Stimulated activated CD8-positive, alpha-beta memory T cell treated with anti-CD3 and anti-CD28 coated beads, Interleukin-15, amount 100 ng/mL, for 1 hour (primary cell): Measurements from ENCODE around the gene ACVR2A.

Experiments
- DNase-seq: peaks from one replicate; pipeline ENCODE4 v3.0.0-alpha.2; 2020; ENCODE audit warnings: low read depth

The ACVR2A gene

GRCh38 chr2:147844697-147845410, at the start of gene ACVR2A:
Gene ACVR2A, plus strand, starts transcription at chr2:147845029. Its CDS starts 124 bp downstream, at chr2:147845153.
- no peak for DNase-seq

- no peak for DNase-seq
These were observed 44.5 kb upstream of the ACVR2A start for GRCh38 chr2:147800316-147800715.

GRCh38 chr2:147806846-147807245, 38.0 kb upstream of the ACVR2A start:
- DNase-seq = no peak

GRCh38 chr2:147808520-147808919, 36.3 kb upstream of the ACVR2A start:
- no peak for DNase-seq

GRCh38 chr2:147810883-147811765, 33.7 kb upstream of the ACVR2A start:
- no peak for DNase-seq

GRCh38 chr2:147818741-147819140, 26.1 kb upstream of the ACVR2A start:
- DNase-seq = no peak

- DNase-seq = no peak
These were observed 20.2 kb upstream of the ACVR2A start for GRCh38 chr2:147824620-147825019.

- no peak for DNase-seq
These were observed 18.3 kb upstream of the ACVR2A start for GRCh38 chr2:147826278-147827087.

GRCh38 chr2:147827088-147827375, 17.8 kb upstream of the ACVR2A start:
- no peak for DNase-seq

GRCh38 chr2:147829106-147829505, 15.7 kb upstream of the ACVR2A start:
- DNase-seq = no peak

- DNase-seq = no peak
These were observed 8.7 kb upstream of the ACVR2A start for GRCh38 chr2:147836099-147836498.

GRCh38 chr2:147843391-147843863, 1.4 kb upstream of the ACVR2A start:
- no peak for DNase-seq

- peak; percentile 71 for DNase-seq
These were observed 749 bp upstream of the ACVR2A start for GRCh38 chr2:147843864-147844696.

GRCh38 chr2:147845411-147845971, 662 bp downstream of the ACVR2A start:
- DNase-seq = no peak

- no peak for DNase-seq
These were observed 1.7 kb downstream of the ACVR2A start for GRCh38 chr2:147846412-147847081.

- no peak for DNase-seq
These were observed 3.0 kb downstream of the ACVR2A start for GRCh38 chr2:147847746-147848391.

GRCh38 chr2:147850838-147851237, 6.0 kb downstream of the ACVR2A start:
- DNase-seq = no peak

- DNase-seq = no peak
These were observed 6.6 kb downstream of the ACVR2A start for GRCh38 chr2:147851244-147851930.

GRCh38 chr2:147854557-147855134, 9.8 kb downstream of the ACVR2A start:
- no peak for DNase-seq
